Activated T-cell treated with anti-CD3 and anti-CD28 coated beads for 4 hours (primary cell): ENCODE measurements around the gene PLPP4.

Experiments used
- DNase-seq: peaks from one replicate; pipeline ENCODE4 v3.0.0-alpha.2; 2020

Gene PLPP4

GRCh38 chr10:120613180-120613579 is 156.2 kb downstream of the PLPP4 start:
- DNase-seq = no peak

DNA sequence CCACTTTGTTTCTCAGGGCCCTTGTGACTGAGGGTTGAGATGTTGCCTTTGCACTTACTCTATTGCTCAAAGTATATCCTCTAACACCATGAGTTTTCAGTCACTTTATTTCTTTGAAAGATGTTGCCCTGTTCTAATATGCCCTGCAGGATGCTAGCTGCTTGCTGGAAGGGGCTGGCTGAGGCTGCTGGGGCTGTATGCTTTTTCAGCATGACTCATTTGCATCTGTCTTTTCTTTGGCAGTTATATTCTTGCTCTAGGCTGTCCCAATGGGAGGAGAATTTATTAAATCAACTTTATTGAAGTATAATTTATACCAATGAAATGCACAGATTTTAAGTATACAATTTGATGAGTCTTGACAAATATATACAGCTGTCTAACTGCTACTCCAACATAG is 157.7 kb downstream of the PLPP4 start:
- no peak for DNase-seq

DNA sequence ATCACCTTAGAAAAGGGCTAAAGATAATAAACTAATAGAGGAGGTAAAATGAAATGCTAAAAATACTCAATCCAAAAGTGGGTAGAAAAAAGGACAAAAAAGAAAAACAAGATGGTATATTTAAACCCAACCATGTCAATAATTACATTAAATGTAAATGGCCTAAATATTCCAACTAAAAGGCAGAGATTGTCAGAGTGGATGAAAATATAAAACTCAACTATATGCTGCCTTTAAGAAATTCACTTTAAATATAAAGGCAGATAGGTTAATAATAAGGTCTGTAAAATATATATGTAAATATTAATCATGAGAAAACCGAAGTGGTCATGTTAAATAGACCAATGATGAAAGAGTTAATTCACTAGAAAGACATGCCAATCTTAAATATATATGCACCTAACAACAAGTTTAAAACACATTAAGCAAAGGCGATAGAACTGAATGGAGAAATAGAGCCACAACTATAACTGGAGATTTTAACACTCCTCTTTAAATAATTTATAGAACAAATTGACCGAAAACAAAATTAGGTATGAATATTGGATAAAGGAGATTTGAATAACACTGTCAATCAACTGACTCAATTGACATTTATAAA is 159.4 kb downstream of the PLPP4 start:
- no peak for DNase-seq

- no peak for DNase-seq
Observed at GRCh38 chr10:120628197-120628596, 171.2 kb downstream of the PLPP4 start.

DNA sequence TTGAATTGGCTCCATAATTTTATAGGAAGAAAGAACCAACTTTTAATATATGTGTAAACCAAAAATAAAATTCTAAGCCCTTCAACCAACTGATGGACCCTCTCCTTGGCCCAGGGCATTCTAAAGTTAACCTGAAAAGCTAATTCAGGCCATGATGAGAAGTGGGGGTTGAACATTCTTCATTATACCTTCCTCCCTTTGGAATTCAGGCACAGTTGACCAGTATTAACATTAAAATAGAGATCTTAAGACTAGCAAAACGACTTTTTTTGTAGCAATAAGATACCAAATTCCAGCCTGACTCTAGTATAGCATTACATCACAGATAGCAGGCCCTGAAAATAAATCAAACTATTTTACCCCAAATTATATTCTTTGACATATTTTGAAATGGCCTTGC is 173.2 kb downstream of the PLPP4 start:
- DNase-seq = no peak

DNA sequence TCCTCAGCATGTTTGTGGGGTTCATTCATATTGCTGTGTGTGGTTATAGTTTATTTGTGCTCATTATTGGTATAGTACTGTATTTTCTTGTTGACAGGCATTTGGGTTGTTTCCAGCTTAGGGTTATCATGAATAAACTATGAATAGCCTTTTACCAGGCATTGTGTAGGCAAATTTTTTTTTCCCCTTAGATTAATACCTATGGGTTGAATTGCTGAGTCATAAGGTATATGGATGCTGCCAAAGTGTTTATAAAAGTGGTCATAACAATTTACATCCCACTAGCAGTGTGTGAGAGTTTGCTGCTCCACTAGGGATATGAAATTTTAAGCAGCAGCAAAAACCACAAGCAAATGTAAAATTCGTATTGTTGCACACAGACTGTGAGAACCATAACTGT is 175.0 kb downstream of the PLPP4 start:
- DNase-seq = no peak

DNA sequence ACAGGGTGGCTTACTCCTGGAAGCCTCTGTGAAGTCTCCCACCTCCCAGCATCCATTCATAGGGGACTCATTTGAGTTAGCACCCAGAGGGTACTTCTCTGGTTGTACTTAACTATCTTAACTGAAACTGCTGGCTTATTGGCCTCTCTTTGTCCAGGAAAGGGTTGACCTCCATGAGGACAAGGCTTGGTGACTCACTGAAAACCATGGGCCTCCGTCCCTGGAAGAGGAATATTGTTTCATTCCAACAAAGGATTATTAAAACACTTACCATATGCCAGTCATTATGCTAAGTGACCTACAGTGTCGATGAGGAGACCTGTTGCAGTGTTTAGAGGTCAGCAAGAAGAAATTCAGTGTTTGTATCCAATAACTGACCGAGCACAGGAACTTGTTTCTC is 175.9 kb downstream of the PLPP4 start:
- DNase-seq = no peak

- no peak for DNase-seq
Observed at GRCh38 chr10:120634659-120635058, 177.6 kb downstream of the PLPP4 start.
